Activated CD8-positive, alpha-beta T cell treated with anti-CD3 and anti-CD28 coated beads for 36 hours (primary cell): ENCODE measurements around the gene LMOD2. TPM values are rescaled to one million over a fixed set of nuclear protein-coding genes. Genes with fewer than 3 reads are reported as not detected.

Experiments used
- ATAC-seq: fragments of 200-7000 bp; cut with Tn5 transposase; one replicate; pipeline ENCODE4 v1.10.0; 2021; ENCODE audit warnings: mild to moderate bottlenecking, moderate library complexity
- CTCF ChIA-PET: fragments of 350-600 bp; sonication (Branson Sonifier 250); formaldehyde crosslinking; loops from one replicate; lab custom pipeline; 2021; ENCODE audit warnings: antibody characterized with exemption; lab: Charles Lee
- POLR2A ChIA-PET: fragments of 350-600 bp; sonication (Branson Sonifier 250); formaldehyde crosslinking; loops from one replicate; lab custom pipeline; 2021; ENCODE audit warnings: antibody characterized with exemption; lab: Charles Lee
- DNase-seq: peaks from one replicate; pipeline ENCODE4 v3.0.0-alpha.2; 2020
- H3K27ac Mint-ChIP-seq: one replicate; pipeline ENCODE4 v1.8.0; 2021; ENCODE audit warnings: mild to moderate bottlenecking, mixed read lengths
- H3K27me3 Mint-ChIP-seq: one replicate; pipeline ENCODE4 v1.8.0; 2021; ENCODE audit warnings: mixed read lengths
- H3K36me3 Mint-ChIP-seq: one replicate; pipeline ENCODE4 v1.8.0; 2021; ENCODE audit warnings: low read depth, mixed read lengths
- H3K4me1 Mint-ChIP-seq: one replicate; pipeline ENCODE4 v1.8.0; 2021; ENCODE audit warnings: low read depth, mixed read lengths
- H3K4me3 Mint-ChIP-seq: one replicate; pipeline ENCODE4 v1.8.0; 2021; ENCODE audit warnings: mild to moderate bottlenecking, moderate library complexity, mixed read lengths
- H3K9me3 Mint-ChIP-seq: one replicate; pipeline ENCODE4 v1.8.0; 2021; ENCODE audit warnings: mixed read lengths
- CTCF ChIP-seq: fragments of 200-600 bp; IDR thresholded peaks from one replicate; pipeline ENCODE4 v1.8.0; 2022; ENCODE audit warnings: antibody characterized with exemption, mild to moderate bottlenecking
- intact Hi-C: fragments of 100-400 bp; cut with micrococcal nuclease; formaldehyde crosslinking; loops from one replicate; pipeline ENCODE4 v1.10.0; 2022
- total RNA-seq, 2 experiments: library from RNA; stranded (reverse); gene quantifications; one replicate each; pipeline ENCODE4 v1.2.3, GENCODE V29; 2021

LMOD2 gene
- total RNA-seq, 2 experiments from 2014 or later: not detected

- H3K36me3 Mint-ChIP-seq: no peaks in the 10 kb centered on the region
- no peaks in the 10 kb centered on the region for H3K9me3 Mint-ChIP-seq
- CTCF ChIA-PET: interaction anchor here (0.9 to 2.8 kb wide), 14 partner anchors 12 to 209 kb away, joined by 3 to 19 read pairs (median 5); no protein-coding TSS in a partner anchor
- no peak overlapping the region for H3K27ac Mint-ChIP-seq
- intact Hi-C loops: loop anchor here (5.0 kb wide), 1 partner anchor 186 kb away; no protein-coding TSS in a partner anchor
- H3K27me3 Mint-ChIP-seq: no peaks in the 10 kb centered on the region
- no peak for TF ChIP-seq CTCF
- no peak overlapping the region for H3K4me3 Mint-ChIP-seq
- DNase-seq (no peak), ATAC-seq (no peak)
- no peaks in the 10 kb centered on the region for H3K4me1 Mint-ChIP-seq
- POLR2A ChIA-PET: interaction anchor here (0.6 kb wide), 1 partner anchor 68 kb away, joined by 4 read pairs; the partner anchor contains the start of gene WASL
Measured at GRCh38 chr7:123681561-123681960, 25.9 kb downstream of the LMOD2 start.

DNA sequence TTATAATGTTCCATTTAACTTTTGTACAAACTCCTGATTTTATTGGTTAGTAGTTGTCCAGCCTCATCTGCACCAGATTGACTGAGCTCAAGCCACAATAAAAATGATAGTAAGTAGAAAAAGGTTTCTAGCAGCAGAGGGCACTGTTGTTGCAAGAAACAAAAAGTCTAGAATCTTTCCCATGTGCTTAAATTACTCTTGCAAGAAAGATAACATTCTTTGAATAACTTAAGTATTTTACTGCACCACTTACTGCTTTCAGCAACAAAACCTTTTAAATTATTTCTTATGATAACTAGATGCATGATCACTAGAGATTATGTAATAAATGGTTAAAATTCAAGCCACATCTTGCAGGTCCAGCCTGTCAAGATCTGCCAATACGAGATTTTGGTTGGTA is 27.0 kb downstream of the LMOD2 start:
- TF ChIP-seq CTCF: peak; percentile 66
- H3K9me3 Mint-ChIP-seq: no peaks in the 10 kb centered on the region
- H3K36me3 Mint-ChIP-seq: no peaks in the 10 kb centered on the region
- DNase-seq: peak; percentile 17
- intact Hi-C loops: loop anchor here (5.0 kb wide), 1 partner anchor 185 kb away; no protein-coding TSS in a partner anchor
- ChIA-PET CTCF (interaction anchor here (0.7 to 2.8 kb wide), 27 partner anchors 8 to 208 kb away, joined by 3 to 19 read pairs (median 4); no protein-coding TSS in a partner anchor), POLR2A (no interaction called here)
- no peaks in the 10 kb centered on the region for H3K4me1 Mint-ChIP-seq
- no peak overlapping the region for H3K4me3 Mint-ChIP-seq
- peak; percentile 45 for ATAC-seq
- no peak overlapping the region for H3K27ac Mint-ChIP-seq
- no peaks in the 10 kb centered on the region for H3K27me3 Mint-ChIP-seq

DNA sequence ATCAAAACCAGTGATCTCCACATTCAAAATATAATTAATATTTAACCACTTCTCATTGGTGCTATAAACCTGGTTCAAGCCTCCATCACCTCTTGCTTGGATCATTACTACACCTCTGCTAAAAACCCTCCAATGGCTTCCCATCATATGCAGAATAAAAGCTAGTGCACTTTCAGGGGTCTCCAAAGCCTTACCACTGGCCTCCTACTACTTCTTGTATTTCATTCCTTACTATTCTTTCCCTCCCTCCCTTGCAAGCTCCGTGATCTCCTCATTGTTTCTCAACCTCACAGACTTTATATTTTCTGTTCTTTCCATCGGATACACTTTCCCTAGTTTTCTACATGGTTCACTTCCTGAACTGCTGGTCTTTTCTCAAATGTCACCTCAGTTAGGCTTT is 31.5 kb downstream of the LMOD2 start:
- Mint-ChIP-seq H3K9me3 (no peaks in the 10 kb centered on the region), H3K36me3 (peaks cover 4% of the 10 kb centered on the region), H3K27ac (peak overlapping the region; percentile 19), H3K4me3 (no peak overlapping the region), H3K4me1 (no peaks in the 10 kb centered on the region), H3K27me3 (no peaks in the 10 kb centered on the region)
- DNase-seq: no peak
- ChIA-PET CTCF (interaction anchor here (1.2 to 1.8 kb wide), 2 partner anchors 14 to 110 kb away, joined by 3 to 6 read pairs; no protein-coding TSS in a partner anchor), POLR2A (no interaction called here)
- no peak for TF ChIP-seq CTCF
- intact Hi-C loops: no loop called here
- no peak for ATAC-seq

GRCh38 chr7:123687727-123688126 is 32.1 kb downstream of the LMOD2 start:
- H3K36me3 Mint-ChIP-seq: peaks cover 9% of the 10 kb centered on the region
- DNase-seq (no peak), ATAC-seq (no peak)
- ChIA-PET POLR2A (interaction anchor here (0.6 kb wide), 1 partner anchor 83 kb away, joined by 3 read pairs; no protein-coding TSS in a partner anchor), CTCF (no interaction called here)
- TF ChIP-seq CTCF: no peak
- intact Hi-C loops: no loop called here
- H3K27me3 Mint-ChIP-seq: no peaks in the 10 kb centered on the region
- no peak overlapping the region for H3K27ac Mint-ChIP-seq
- H3K9me3 Mint-ChIP-seq: no peaks in the 10 kb centered on the region
- no peak overlapping the region for H3K4me3 Mint-ChIP-seq
- no peaks in the 10 kb centered on the region for H3K4me1 Mint-ChIP-seq

- no peak for ATAC-seq
- Mint-ChIP-seq H3K9me3 (no peaks in the 10 kb centered on the region), H3K27me3 (no peaks in the 10 kb centered on the region), H3K4me1 (no peaks in the 10 kb centered on the region), H3K4me3 (no peak overlapping the region), H3K36me3 (peaks cover 9% of the 10 kb centered on the region), H3K27ac (no peak overlapping the region)
- ChIA-PET POLR2A (interaction anchor here (0.7 to 1.2 kb wide), 2 partner anchors 10 to 59 kb away, joined by 3 to 4 read pairs; partner anchors contain the start of gene WASL), CTCF (no interaction called here)
- intact Hi-C loops: no loop called here
- TF ChIP-seq CTCF: no peak
- DNase-seq: no peak
Measured at GRCh38 chr7:123689250-123689649, 33.6 kb downstream of the LMOD2 start.
